Measurements from ENCODE around the gene FOXP1.

FOXP1 gene

GRCh38 chr3:71389911-71390573 lies 193.5 kb downstream of the FOXP1 start:
- H3K4me3 ChIP-seq (ENCODE audit: low read depth, low read length), result no peak overlapping the region
- DNase-seq (ENCODE audit: low read depth, low spot score), result peak; percentile 91
- no peak for TF ChIP-seq CTCF (IDR thresholded peaks at IDR 0.05; ENCODE audit: low read depth, low read length)
- in situ Hi-C loops (cut with HindIII; ENCODE audit: low sequenced_read_pairs), result no loop called here

GRCh38 chr3:71389191-71389590 lies 194.3 kb downstream of the FOXP1 start:
- in situ Hi-C loops (cut with HindIII; ENCODE audit: low sequenced_read_pairs), result no loop called here
- no peak for DNase-seq (ENCODE audit: low read depth, low spot score)
- TF ChIP-seq CTCF (IDR thresholded peaks at IDR 0.05; ENCODE audit: low read depth, low read length), result no peak
- no peak overlapping the region for H3K4me3 ChIP-seq (ENCODE audit: low read depth, low read length)

GRCh38 chr3:71388535-71389120 lies 194.9 kb downstream of the FOXP1 start:
- H3K4me3 ChIP-seq (ENCODE audit: low read depth, low read length), result no peak overlapping the region
- in situ Hi-C loops (cut with HindIII; ENCODE audit: low sequenced_read_pairs), result no loop called here
- no peak for DNase-seq (ENCODE audit: low read depth, low spot score)
- no peak for TF ChIP-seq CTCF (IDR thresholded peaks at IDR 0.05; ENCODE audit: low read depth, low read length)

GRCh38 chr3:71387586-71387985 lies 195.9 kb downstream of the FOXP1 start:
- in situ Hi-C loops (cut with HindIII; ENCODE audit: low sequenced_read_pairs), result no loop called here
- no peak for DNase-seq (ENCODE audit: low read depth, low spot score)
- TF ChIP-seq CTCF (IDR thresholded peaks at IDR 0.05; ENCODE audit: low read depth, low read length), result no peak
- no peak overlapping the region for H3K4me3 ChIP-seq (ENCODE audit: low read depth, low read length)

- in situ Hi-C loops (cut with HindIII; ENCODE audit: low sequenced_read_pairs), result no loop called here
- H3K4me3 ChIP-seq (ENCODE audit: low read depth, low read length), result no peak overlapping the region
- DNase-seq (ENCODE audit: low read depth, low spot score), result no peak
- no peak for TF ChIP-seq CTCF (IDR thresholded peaks at IDR 0.05; ENCODE audit: low read depth, low read length)
These were observed 198.5 kb downstream of the FOXP1 start for GRCh38 chr3:71384837-71385716.

- no peak overlapping the region for H3K4me3 ChIP-seq (ENCODE audit: low read depth, low read length)
- no peak for DNase-seq (ENCODE audit: low read depth, low spot score)
- TF ChIP-seq CTCF (IDR thresholded peaks at IDR 0.05; ENCODE audit: low read depth, low read length), result no peak
- in situ Hi-C loops (cut with HindIII; ENCODE audit: low sequenced_read_pairs), result no loop called here
These were observed 199.1 kb downstream of the FOXP1 start for GRCh38 chr3:71384388-71384787.

Data from astrocyte of the spinal cord (primary cell).